Body of pancreas (tissue), 4 donors: ENCODE data around the gene CADM1. TPM values are rescaled to one million over a fixed set of nuclear protein-coding genes. Genes with fewer than 3 reads are reported as not detected.

Experiments
- ATAC-seq: fragments of 150-250 bp; one replicate; pipeline ENCODE4 v1.9.1; 2016
- DNase-seq, 4 donors: peaks; one replicate each; pipeline ENCODE4 v3.0.0-alpha.2; 2019
- H3K27ac ChIP-seq, 4 donors: fragments of 200-600 bp; sonication (generic); 1 replicate in 3 of 4; 2 replicates in 1 of 4; pipeline versions ENCODE4 v1.5.1 to v1.6.1; 2016 to 2019; ENCODE audit warnings: mild to moderate bottlenecking in 1 of 4, mixed read lengths in 1 of 4, moderate library complexity in 1 of 4
- H3K27me3 ChIP-seq, 2 donors: fragments of 200-600 bp; sonication (generic); one replicate each; pipeline ENCODE4 v1.6.0; 2016; ENCODE audit warnings: mild to moderate bottlenecking in 1 of 2
- H3K36me3 ChIP-seq, 2 donors: fragments of 200-600 bp; sonication (generic); replicated peaks in 1 of 2; 2 replicates each; pipeline ENCODE4 v1.5.1; 2016; ENCODE audit warnings: low read depth in 2 of 2; ENCODE audit not compliant: insufficient read depth in 1 of 2
- H3K4me1 ChIP-seq: fragments of 200-600 bp; sonication (generic); one replicate; pipeline ENCODE4 v1.6.0; 2016
- H3K4me3 ChIP-seq, 2 donors: fragments of 200-600 bp; sonication (generic); 1 replicate in 1 of 2; 2 replicates in 1 of 2; pipeline ENCODE4 v1.5.1; 2016 to 2019
- H3K9me3 ChIP-seq, 3 donors: fragments of 200-600 bp; sonication (generic); 1 replicate in 2 of 3; 2 replicates in 1 of 3; pipeline ENCODE4 v1.5.1; 2016
- POLR2A ChIP-seq, 3 donors: fragments of 450-650 bp; IDR thresholded peaks; one replicate each; pipeline ENCODE4 v1.6.1; 2016; ENCODE audit warnings: antibody characterized with exemption in 3 of 3, mild to moderate bottlenecking in 2 of 3
- WGBS, 2 donors: methylation state at CpG; one replicate each; pipeline ENCODE4 v1.1.5; 2017; 5-methylcytosine and 5-hydroxymethylcytosine counted together
- intact Hi-C: fragments of 100-400 bp; cut with DNase I; formaldehyde crosslinking; loops from one replicate; pipeline ENCODE4 v1.15.1; 2023
- total RNA-seq, 2 donors: library from RNA; depleted of rRNA; stranded (reverse); fragments of >200 nt; gene quantifications; one replicate each; pipeline ENCODE4 v1.1.0, GENCODE V29; 2016
- TF ChIP-seq, protein P1 (sequence below), 7 experiments: fragments of 450-650 bp in 4 of 7; fragments of 200-600 bp in 3 of 7; sonication (generic) in 3 of 7; IDR thresholded peaks; one replicate each; pipeline ENCODE4 v1.5.1; 2016 to 2019; ENCODE audit warnings: antibody characterized with exemption in 7 of 7

CADM1 gene
- total RNA-seq, 2 donors from 2014 or later: 12.5 to 13.7 TPM

DNA sequence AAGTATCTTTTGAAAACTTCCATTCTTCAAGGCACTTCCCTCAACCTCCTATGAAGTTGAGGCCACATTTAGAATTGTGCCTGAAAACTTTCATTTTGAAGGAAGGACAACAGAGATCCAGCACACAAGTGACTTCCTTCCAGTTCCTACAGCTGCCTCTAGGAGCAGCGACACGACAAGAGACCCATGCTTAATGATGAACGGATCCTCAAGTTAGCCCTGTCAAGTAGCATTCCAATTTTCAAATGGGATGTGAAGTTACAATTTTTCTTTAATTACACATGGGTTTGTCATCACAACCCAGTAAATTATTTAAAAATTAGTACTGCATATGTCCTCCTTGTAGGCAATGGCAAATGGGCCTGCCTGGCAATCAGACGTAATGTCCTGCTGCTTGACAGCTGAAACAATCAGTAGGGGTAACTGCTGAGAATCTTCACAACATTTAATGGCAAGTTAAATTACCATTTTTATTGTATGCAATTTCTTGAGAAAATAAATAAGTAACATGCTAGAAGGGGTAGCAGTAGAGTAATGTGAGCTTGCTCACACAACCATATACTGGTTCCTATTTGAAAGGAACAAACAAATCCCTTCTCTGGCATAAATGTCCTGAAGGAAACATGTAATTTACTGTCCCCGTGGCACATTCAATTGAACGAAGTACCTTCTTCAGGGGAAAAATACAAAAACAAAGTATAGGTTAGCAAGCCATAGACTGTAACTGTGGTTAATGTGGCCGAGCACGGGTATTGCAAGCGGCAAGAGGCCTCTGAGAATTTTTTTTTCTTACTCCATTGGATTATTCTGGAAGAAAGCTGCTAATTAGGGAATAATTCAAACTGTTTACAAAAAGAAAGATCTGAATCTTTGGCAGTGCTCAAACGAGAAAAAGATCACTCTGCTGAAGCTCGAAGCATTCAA, 288.3 kb downstream of the CADM1 start:
- Histone ChIP-seq H3K27ac (no peak overlapping the region), H3K4me1 (no peaks in the 10 kb centered on the region), H3K36me3 (no peaks in the 10 kb centered on the region), H3K4me3 (no peak overlapping the region), H3K9me3 (no peaks in the 10 kb centered on the region), H3K27me3 (no peaks in the 10 kb centered on the region)
- DNase-seq (no peak), ATAC-seq (no peak)
- intact Hi-C loops: no loop called here
- TF ChIP-seq, protein P1, sequence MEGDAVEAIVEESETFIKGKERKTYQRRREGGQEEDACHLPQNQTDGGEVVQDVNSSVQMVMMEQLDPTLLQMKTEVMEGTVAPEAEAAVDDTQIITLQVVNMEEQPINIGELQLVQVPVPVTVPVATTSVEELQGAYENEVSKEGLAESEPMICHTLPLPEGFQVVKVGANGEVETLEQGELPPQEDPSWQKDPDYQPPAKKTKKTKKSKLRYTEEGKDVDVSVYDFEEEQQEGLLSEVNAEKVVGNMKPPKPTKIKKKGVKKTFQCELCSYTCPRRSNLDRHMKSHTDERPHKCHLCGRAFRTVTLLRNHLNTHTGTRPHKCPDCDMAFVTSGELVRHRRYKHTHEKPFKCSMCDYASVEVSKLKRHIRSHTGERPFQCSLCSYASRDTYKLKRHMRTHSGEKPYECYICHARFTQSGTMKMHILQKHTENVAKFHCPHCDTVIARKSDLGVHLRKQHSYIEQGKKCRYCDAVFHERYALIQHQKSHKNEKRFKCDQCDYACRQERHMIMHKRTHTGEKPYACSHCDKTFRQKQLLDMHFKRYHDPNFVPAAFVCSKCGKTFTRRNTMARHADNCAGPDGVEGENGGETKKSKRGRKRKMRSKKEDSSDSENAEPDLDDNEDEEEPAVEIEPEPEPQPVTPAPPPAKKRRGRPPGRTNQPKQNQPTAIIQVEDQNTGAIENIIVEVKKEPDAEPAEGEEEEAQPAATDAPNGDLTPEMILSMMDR (IDR thresholded peaks at IDR 0.05): no peak
- 79 to 80% methylated on average over 11 of the region's 11 CpGs for WGBS, 2 donors

- no peak for ATAC-seq
- H3K27me3 ChIP-seq: no peaks in the 10 kb centered on the region
- 89 to 93% methylated on average over 7 of the region's 7 CpGs for WGBS, 2 donors
These were observed 289.5 kb downstream of the CADM1 start for GRCh38 chr11:115214644-115215234.

DNA sequence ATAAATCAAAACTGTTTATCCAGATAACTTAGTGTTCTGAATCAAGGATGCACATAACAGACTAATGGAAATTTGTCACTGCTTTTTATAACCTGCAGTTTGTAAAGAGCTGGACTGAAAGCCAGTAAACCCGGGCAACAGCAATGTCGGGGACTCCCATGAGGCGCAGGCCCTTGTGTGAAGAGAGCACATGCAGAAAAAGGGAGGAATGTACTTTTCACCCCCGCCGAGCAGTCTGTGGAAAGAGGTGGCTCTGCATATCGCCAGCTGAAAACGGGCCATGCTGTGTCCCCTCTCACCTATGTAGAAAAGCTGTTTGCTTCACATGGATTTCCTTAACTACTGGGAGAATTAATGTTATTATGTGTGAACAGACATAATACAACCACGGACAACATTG, 291.2 kb downstream of the CADM1 start:
- Histone ChIP-seq H3K9me3 (no peaks in the 10 kb centered on the region), H3K4me3 (no peak overlapping the region), H3K27ac (no peak overlapping the region), H3K27me3 (no peaks in the 10 kb centered on the region), H3K36me3 (no peaks in the 10 kb centered on the region), H3K4me1 (no peaks in the 10 kb centered on the region)
- intact Hi-C loops: no loop called here
- DNase-seq (no peak), ATAC-seq (no peak)
- TF ChIP-seq POLR2A (IDR thresholded peaks at IDR 0.05): no peak
- TF ChIP-seq, protein P1 (IDR thresholded peaks at IDR 0.05): no peak
- 60 to 62% methylated on average over 8 of the region's 8 CpGs for WGBS, 2 donors

More at GRCh38 chr11:115214644-115215234, 289.5 kb downstream of the CADM1 start:
- H3K27ac ChIP-seq: no peak overlapping the region
- TF ChIP-seq, protein P1 (IDR thresholded peaks at IDR 0.05): no peak
- TF ChIP-seq POLR2A (IDR thresholded peaks at IDR 0.05): no peak
- no peak overlapping the region for H3K4me3 ChIP-seq
- H3K4me1 ChIP-seq: no peaks in the 10 kb centered on the region
- no peaks in the 10 kb centered on the region for H3K9me3 ChIP-seq
- intact Hi-C loops: no loop called here
- no peaks in the 10 kb centered on the region for H3K36me3 ChIP-seq
- DNase-seq: no peak

- H3K4me3 ChIP-seq: no peak overlapping the region
- no peak for ATAC-seq
These were observed 295.4 kb downstream of the CADM1 start for GRCh38 chr11:115208808-115209259.

More at GRCh38 chr11:115208808-115209259, 295.4 kb downstream of the CADM1 start:
- Histone ChIP-seq H3K27me3 (no peaks in the 10 kb centered on the region), H3K9me3 (no peaks in the 10 kb centered on the region), H3K4me1 (no peaks in the 10 kb centered on the region), H3K36me3 (no peaks in the 10 kb centered on the region), H3K27ac (no peak overlapping the region)
- WGBS, 2 donors: 75 to 93% methylated on average over 3 of the region's 3 CpGs
- DNase-seq: no peak
- intact Hi-C loops: no loop called here
- no peak for TF ChIP-seq POLR2A (IDR thresholded peaks at IDR 0.05)
- TF ChIP-seq, protein P1 (IDR thresholded peaks at IDR 0.05): no peak
